Ovary (tissue), 3 donors: ENCODE data around the gene IRS1.

Experiments
- POLR2A ChIP-seq: fragments of 450-650 bp; IDR thresholded peaks from one replicate; pipeline ENCODE4 v1.6.1; 2017; ENCODE audit warnings: antibody characterized with exemption, mild to moderate bottlenecking, moderate library complexity
- TF ChIP-seq, protein P1 (sequence below), 3 donors: fragments of 450-650 bp in 2 of 3; fragments of 200-600 bp in 1 of 3; IDR thresholded peaks; one replicate each; pipeline versions ENCODE4 v1.5.1 to v1.8.0; 2016 to 2022; ENCODE audit warnings: antibody characterized with exemption in 3 of 3, mild to moderate bottlenecking in 1 of 3
- donor health status: DM: no; HTN: no; CAD: no.

GRCh38 chr2:226703514-226703913, 96.1 kb downstream of the IRS1 start:
- TF ChIP-seq, protein P1, sequence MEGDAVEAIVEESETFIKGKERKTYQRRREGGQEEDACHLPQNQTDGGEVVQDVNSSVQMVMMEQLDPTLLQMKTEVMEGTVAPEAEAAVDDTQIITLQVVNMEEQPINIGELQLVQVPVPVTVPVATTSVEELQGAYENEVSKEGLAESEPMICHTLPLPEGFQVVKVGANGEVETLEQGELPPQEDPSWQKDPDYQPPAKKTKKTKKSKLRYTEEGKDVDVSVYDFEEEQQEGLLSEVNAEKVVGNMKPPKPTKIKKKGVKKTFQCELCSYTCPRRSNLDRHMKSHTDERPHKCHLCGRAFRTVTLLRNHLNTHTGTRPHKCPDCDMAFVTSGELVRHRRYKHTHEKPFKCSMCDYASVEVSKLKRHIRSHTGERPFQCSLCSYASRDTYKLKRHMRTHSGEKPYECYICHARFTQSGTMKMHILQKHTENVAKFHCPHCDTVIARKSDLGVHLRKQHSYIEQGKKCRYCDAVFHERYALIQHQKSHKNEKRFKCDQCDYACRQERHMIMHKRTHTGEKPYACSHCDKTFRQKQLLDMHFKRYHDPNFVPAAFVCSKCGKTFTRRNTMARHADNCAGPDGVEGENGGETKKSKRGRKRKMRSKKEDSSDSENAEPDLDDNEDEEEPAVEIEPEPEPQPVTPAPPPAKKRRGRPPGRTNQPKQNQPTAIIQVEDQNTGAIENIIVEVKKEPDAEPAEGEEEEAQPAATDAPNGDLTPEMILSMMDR (IDR thresholded peaks at IDR 0.05) = no peak
- no peak for TF ChIP-seq POLR2A
